Measurements from ENCODE around the gene TTC16. TPM values are rescaled to one million over a fixed set of nuclear protein-coding genes. Genes with fewer than 3 reads are reported as not detected.

Gene TTC16
- total RNA-seq, 1 experiment from 2014 or later: not detected

GRCh38 chr9:127684576-127684975 lies 31.3 kb upstream of the TTC16 start:
- Histone ChIP-seq H3K23ac (ENCODE audit: insufficient read length, low read depth, low read length) (no peak overlapping the region), H2AFZ (ENCODE audit: low read length) (no peak overlapping the region), H4K8ac (replicated peaks; ENCODE audit: insufficient read length, low read depth, low read length) (no peak overlapping the region), H3K27ac (ENCODE audit: insufficient read length, low read depth, low read length) (no peak overlapping the region), H2BK12ac (ENCODE audit: insufficient read length, low read depth, low read length) (no peak overlapping the region), H2BK20ac (ENCODE audit: low read depth, low read length, poor library complexity, severe bottlenecking) (no peak overlapping the region), H3K79me2 (ENCODE audit: insufficient read depth, low read length) (no peaks in the 10 kb centered on the region), H3T11ph (ENCODE audit: low read length) (no peak overlapping the region), H3K14ac (ENCODE audit: insufficient read depth, low read length) (no peak overlapping the region), H3K9me3 (ENCODE audit: control insufficient read depth, low read depth, low read length) (no peaks in the 10 kb centered on the region), H3K9ac (ENCODE audit: extremely low read depth, insufficient read length, low read length) (no peak overlapping the region), H2BK5ac (ENCODE audit: insufficient read length, low read length) (no peak overlapping the region), H3K79me1 (ENCODE audit: insufficient read depth, low read depth, low read length, poor library complexity, severe bottlenecking) (no peaks in the 10 kb centered on the region), H4K91ac (ENCODE audit: insufficient read length, low read depth, low read length) (no peak overlapping the region), H3K4me2 (ENCODE audit: insufficient read depth, insufficient read length, low read length) (no peak overlapping the region), H2AK5ac (ENCODE audit: insufficient read length, low read length) (no peak overlapping the region), H3K56ac (ENCODE audit: insufficient read length, low read depth, low read length) (no peak overlapping the region), H3K18ac (ENCODE audit: insufficient read length, low read depth, low read length) (no peak overlapping the region), H3K4ac (ENCODE audit: low read depth, low read length) (no peak overlapping the region), H2BK15ac (ENCODE audit: low read depth, low read length) (no peak overlapping the region), H3K23me2 (ENCODE audit: insufficient read length, low read depth, low read length, poor library complexity, severe bottlenecking) (no peaks in the 10 kb centered on the region), H4K20me1 (ENCODE audit: control insufficient read depth, insufficient read depth, insufficient read length) (no peaks in the 10 kb centered on the region), H2BK120ac (ENCODE audit: low read depth, low read length, poor library complexity, severe bottlenecking) (no peak overlapping the region), H3K4me1 (ENCODE audit: insufficient read depth, low read length) (no peaks in the 10 kb centered on the region), H4K5ac (ENCODE audit: insufficient read length, low read depth, low read length) (no peak overlapping the region), H3K27me3 (ENCODE audit: insufficient read depth, low read length) (no peaks in the 10 kb centered on the region)
- DNase-seq: no peak
- H3K27me3 Mint-ChIP-seq (ENCODE audit: low read depth): no peaks in the 10 kb centered on the region
- WGBS (ENCODE audit: extremely low coverage, insufficient read length, low lambda C conversion rate): no CpG with 5 or more reads among the region's 4 CpGs
- no peak overlapping the region for H3K4me3 Mint-ChIP-seq
- H3K4me1 Mint-ChIP-seq: no peaks in the 10 kb centered on the region
- H3K27ac Mint-ChIP-seq: peak overlapping the region; percentile 4 to 78 (median 22); a peak in 3 of 7 replicates
- peaks cover 23 to 45% (median 33%) of the 10 kb centered on the region in 3 experiments; a peak in 6 of 7 replicates for H3K36me3 Mint-ChIP-seq (ENCODE audit: insufficient read depth in 1 of 3, low read depth in 3 of 3)
- H3K9me3 Mint-ChIP-seq: no peaks in the 10 kb centered on the region; a peak in 1 of 5 replicates
- TF ChIP-seq CTCF (conservative IDR thresholded peaks at IDR 0.05): no peak
